ENCODE data around the gene MAGIX. TPM values are rescaled to one million over a fixed set of nuclear protein-coding genes. Genes with fewer than 3 reads are reported as not detected.

Gene MAGIX
- total RNA-seq, 4 donors from 2014 or later: 0.17 to 3.0 (median 0.35) TPM

DNA sequence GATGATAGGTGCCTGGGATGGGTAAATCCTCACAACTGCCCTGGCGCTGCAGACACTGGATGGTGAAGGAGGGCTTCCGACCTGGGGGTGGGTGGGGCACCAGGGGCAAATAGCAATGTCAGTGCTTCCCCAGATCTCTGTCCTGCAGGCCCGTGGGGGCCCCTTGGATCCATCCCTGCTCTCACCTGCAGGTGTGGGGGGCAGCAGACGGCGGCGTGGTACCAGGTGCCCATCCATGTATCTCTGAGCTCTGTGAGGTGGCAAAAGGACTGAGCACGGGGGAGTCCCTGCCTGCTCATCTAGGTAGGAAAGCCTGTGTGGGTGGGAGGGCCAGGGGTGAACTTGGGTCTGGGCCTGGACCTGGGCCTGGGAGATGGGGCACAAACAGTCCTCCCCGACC is 44.0 kb downstream of the MAGIX start:
- TF ChIP-seq, protein P1, sequence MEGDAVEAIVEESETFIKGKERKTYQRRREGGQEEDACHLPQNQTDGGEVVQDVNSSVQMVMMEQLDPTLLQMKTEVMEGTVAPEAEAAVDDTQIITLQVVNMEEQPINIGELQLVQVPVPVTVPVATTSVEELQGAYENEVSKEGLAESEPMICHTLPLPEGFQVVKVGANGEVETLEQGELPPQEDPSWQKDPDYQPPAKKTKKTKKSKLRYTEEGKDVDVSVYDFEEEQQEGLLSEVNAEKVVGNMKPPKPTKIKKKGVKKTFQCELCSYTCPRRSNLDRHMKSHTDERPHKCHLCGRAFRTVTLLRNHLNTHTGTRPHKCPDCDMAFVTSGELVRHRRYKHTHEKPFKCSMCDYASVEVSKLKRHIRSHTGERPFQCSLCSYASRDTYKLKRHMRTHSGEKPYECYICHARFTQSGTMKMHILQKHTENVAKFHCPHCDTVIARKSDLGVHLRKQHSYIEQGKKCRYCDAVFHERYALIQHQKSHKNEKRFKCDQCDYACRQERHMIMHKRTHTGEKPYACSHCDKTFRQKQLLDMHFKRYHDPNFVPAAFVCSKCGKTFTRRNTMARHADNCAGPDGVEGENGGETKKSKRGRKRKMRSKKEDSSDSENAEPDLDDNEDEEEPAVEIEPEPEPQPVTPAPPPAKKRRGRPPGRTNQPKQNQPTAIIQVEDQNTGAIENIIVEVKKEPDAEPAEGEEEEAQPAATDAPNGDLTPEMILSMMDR (IDR thresholded peaks at IDR 0.05; ENCODE audit: low read depth): no peak

- TF ChIP-seq, protein P1 (IDR thresholded peaks at IDR 0.05; ENCODE audit: low read depth): no peak
Measured at GRCh38 chrX:49208399-49208798, 45.8 kb downstream of the MAGIX start.

- TF ChIP-seq, protein P1 (IDR thresholded peaks at IDR 0.05; ENCODE audit: low read depth): no peak
Measured at GRCh38 chrX:49209434-49210251, 47.1 kb downstream of the MAGIX start.

DNA sequence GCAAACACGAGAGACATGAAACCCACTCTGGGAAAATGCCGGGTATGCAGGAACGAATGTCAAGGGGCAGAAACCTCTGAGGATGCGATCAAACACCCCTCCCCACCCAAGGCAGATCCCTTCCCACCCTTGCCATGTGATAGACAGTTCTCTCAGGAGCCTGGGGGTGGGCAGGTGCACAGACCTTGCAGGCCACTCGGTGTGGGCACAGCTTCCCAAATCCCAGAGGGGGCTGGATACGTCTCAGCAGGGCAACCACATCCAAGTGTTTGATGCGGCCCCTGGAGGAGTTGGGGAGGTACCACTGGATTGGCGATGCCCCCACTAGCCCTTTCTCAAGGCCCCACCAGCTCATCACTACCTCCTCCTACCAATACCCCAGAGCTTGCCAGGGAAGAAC is 47.8 kb downstream of the MAGIX start:
- TF ChIP-seq, protein P1 (IDR thresholded peaks at IDR 0.05; ENCODE audit: low read depth): no peak

DNA sequence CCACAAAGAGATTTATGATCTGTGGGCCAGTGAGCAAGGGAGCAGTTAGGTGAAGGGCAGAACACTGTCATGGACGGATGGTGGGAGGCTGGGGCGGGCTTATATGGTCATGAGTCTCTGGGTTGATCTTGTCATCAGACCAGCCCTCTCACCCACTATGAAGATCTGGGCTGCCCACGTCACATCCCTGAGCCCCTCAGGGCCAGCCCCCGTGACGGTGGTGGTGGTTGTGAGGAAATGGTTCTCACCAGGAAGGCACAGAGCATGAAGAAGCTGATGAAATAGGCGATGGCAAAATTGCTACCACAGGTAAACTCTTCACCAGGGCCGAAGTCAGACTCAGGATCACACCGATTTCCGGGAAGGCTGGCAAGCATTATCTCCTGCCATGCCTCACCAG is 48.5 kb downstream of the MAGIX start:
- TF ChIP-seq, protein P1 (IDR thresholded peaks at IDR 0.05; ENCODE audit: low read depth): no peak

GRCh38 chrX:49212209-49212608 is 49.7 kb downstream of the MAGIX start:
- TF ChIP-seq, protein P1 (IDR thresholded peaks at IDR 0.05; ENCODE audit: low read depth): no peak

GRCh38 chrX:49212861-49213260 is 50.3 kb downstream of the MAGIX start:
- TF ChIP-seq, protein P1 (IDR thresholded peaks at IDR 0.05; ENCODE audit: low read depth): no peak
